Glutamatergic neuron (in vitro differentiated cells): ENCODE results near the gene ANKZF1. TPM values are rescaled to one million over a fixed set of nuclear protein-coding genes. Genes with fewer than 3 reads are reported as not detected.
A peak's percentile ranks its signal among the peaks of the same experiment; 100 is the strongest.

Experiments used
- DNase-seq: peaks from one replicate; pipeline ENCODE4 v3.0.0; 2022
- H3K27ac Mint-ChIP-seq: one replicate; pipeline ENCODE4 v1.8.0; 2020; ENCODE audit warnings: mild to moderate bottlenecking, mixed read lengths, inconsistent platforms; ENCODE audit not compliant: unreplicated experiment
- H3K27me3 Mint-ChIP-seq: one replicate; pipeline ENCODE4 v1.8.0; 2020; ENCODE audit warnings: mild to moderate bottlenecking, moderate library complexity, mixed read lengths, inconsistent platforms; ENCODE audit not compliant: unreplicated experiment
- H3K36me3 Mint-ChIP-seq: one replicate; pipeline ENCODE4 v1.8.0; 2020; ENCODE audit warnings: mild to moderate bottlenecking, mixed read lengths, inconsistent platforms; ENCODE audit not compliant: unreplicated experiment
- H3K4me1 Mint-ChIP-seq: one replicate; pipeline ENCODE4 v1.8.0; 2020; ENCODE audit warnings: mild to moderate bottlenecking, low read depth, mixed read lengths, inconsistent platforms; ENCODE audit not compliant: unreplicated experiment
- H3K4me3 Mint-ChIP-seq: one replicate; pipeline ENCODE4 v1.8.0; 2020; ENCODE audit warnings: mild to moderate bottlenecking, mixed read lengths, inconsistent platforms; ENCODE audit not compliant: unreplicated experiment
- H3K9me3 Mint-ChIP-seq: one replicate; pipeline ENCODE4 v1.8.0; 2020; ENCODE audit warnings: mild to moderate bottlenecking, moderate library complexity, mixed read lengths, inconsistent platforms; ENCODE audit not compliant: unreplicated experiment
- CTCF ChIP-seq: fragments of 200-600 bp; sonication (generic); IDR thresholded peaks from one replicate; pipeline ENCODE4 v1.5.0; 2021; ENCODE audit not compliant: partially characterized antibody, unreplicated experiment
- long read RNA-seq: library from polyadenylated mRNA; unstranded; transcript quantifications from one replicate; pipeline ENCODE4 v2.0.0, GENCODE V29; 2020; ENCODE audit not compliant: unreplicated experiment
- total RNA-seq: library from RNA; stranded (reverse); fragmentation: NEBNext Ultra II Directional; extraction: Animal tissue kit (Norgen Biotek cat#: 25700); gene quantifications from one replicate; pipeline ENCODE4 v1.2.1, GENCODE V29; 2021; ENCODE audit not compliant: unreplicated experiment

The ANKZF1 gene, protein sequence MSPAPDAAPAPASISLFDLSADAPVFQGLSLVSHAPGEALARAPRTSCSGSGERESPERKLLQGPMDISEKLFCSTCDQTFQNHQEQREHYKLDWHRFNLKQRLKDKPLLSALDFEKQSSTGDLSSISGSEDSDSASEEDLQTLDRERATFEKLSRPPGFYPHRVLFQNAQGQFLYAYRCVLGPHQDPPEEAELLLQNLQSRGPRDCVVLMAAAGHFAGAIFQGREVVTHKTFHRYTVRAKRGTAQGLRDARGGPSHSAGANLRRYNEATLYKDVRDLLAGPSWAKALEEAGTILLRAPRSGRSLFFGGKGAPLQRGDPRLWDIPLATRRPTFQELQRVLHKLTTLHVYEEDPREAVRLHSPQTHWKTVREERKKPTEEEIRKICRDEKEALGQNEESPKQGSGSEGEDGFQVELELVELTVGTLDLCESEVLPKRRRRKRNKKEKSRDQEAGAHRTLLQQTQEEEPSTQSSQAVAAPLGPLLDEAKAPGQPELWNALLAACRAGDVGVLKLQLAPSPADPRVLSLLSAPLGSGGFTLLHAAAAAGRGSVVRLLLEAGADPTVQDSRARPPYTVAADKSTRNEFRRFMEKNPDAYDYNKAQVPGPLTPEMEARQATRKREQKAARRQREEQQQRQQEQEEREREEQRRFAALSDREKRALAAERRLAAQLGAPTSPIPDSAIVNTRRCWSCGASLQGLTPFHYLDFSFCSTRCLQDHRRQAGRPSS
- 95.8 TPM for total RNA-seq
- long read RNA-seq, transcript ANKZF1-201 (14 exons, 2,579 nt) = major isoform, 6 of 20 reads
- long read RNA-seq, partial matches to known transcripts = 6 of 20 reads
- long read RNA-seq, other reads (novel, unspliced or antisense) = 6 of 20 reads

DNA sequence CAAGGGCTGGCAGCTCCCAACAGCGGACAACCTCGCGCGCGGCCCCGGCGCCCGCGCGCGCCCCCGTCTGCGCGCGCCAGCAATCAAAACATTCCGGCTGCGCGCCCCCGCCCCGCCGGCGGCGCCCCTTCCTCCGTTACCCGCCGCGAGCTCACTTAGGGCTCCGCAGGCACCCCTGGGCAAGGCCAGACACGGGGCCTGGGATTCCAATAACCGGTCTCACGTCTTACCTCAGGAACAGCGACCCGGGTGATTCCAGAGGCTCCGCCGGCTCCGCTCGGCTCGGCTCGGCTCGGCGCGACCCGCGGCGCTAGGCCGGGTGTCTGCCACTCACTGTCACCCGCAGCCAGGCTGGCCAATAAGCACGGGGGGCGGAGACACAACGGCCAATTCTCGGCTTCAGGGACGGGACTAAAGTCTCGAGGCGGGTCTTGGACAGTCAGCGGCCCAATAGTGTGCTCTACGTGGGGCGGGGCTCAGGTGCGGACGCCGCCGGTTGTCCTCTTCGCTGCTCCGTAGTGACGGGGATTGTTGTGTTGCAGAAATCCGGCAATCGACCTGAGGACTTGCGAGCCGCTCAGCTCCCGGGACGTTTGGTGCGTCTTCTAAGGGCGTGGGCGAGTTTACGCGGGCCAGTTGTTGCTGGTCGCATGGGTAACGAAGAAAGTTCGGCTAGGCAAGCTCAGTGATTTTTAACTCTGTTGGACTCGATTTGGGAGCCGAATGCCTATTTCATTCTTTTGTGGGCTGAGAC lies at the start of gene ANKZF1, which contains the start of gene ATG9A:
ANKZF1 (plus strand) TSS at position 502 of the 754 bp plus-strand sequence. CDS start 452 bp downstream, outside the sequence.
ATG9A (minus strand) TSS at position 332 of the 754 bp plus-strand sequence. CDS start 1,612 bp downstream, outside the sequence.
- Mint-ChIP-seq H3K4me3 (peak within 1 kb of the TSS; percentile 100), H3K36me3 (no peaks in the 10 kb centered on the region), H3K27me3 (peaks cover 5% of the 10 kb centered on the region), H3K9me3 (peaks cover 6% of the 10 kb centered on the region), H3K27ac (peak within 1 kb of the TSS; percentile 97), H3K4me1 (peaks cover 15% of the 10 kb centered on the region)
- no peak for TF ChIP-seq CTCF
- DNase-seq = peak; percentile 98

DNA sequence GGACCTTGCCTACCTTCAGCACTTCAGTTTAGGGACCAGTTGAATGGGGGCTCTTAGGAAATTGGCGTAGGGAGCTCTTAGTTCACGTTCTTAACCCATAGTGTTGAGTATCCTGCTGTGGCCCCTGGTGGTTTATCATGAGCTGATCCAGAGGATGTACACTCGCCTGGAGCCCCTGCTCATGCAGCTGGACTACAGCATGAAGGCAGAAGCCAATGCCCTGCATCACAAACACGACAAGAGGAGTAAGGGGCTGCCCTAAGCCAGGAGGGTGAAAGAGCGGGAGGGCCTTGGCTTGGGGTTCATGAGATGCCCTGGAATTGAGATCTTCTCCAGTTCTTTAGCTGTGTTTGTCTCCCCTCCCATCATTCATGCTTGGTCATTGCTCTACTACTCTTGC lies 48.6 kb upstream of the ANKZF1 start:
- no peaks in the 10 kb centered on the region for H3K36me3 Mint-ChIP-seq
- H3K4me3 Mint-ChIP-seq = no peak overlapping the region
- TF ChIP-seq CTCF = no peak
- H3K4me1 Mint-ChIP-seq = peaks cover 29% of the 10 kb centered on the region
- DNase-seq = no peak
- H3K9me3 Mint-ChIP-seq = peaks cover 27% of the 10 kb centered on the region
- H3K27me3 Mint-ChIP-seq = peaks cover 23% of the 10 kb centered on the region
- H3K27ac Mint-ChIP-seq = peak overlapping the region; percentile 41

GRCh38 chr2:219181531-219181930 lies 48.1 kb upstream of the ANKZF1 start:
- peak overlapping the region; percentile 42 for H3K4me3 Mint-ChIP-seq
- H3K4me1 Mint-ChIP-seq = peaks cover 29% of the 10 kb centered on the region
- no peak for TF ChIP-seq CTCF

GRCh38 chr2:219182331-219183150 lies 47.1 kb upstream of the ANKZF1 start:
- DNase-seq = no peak

More at GRCh38 chr2:219181531-219181930, 48.1 kb upstream of the ANKZF1 start:
- Mint-ChIP-seq H3K27ac (peak overlapping the region; percentile 52), H3K27me3 (peaks cover 21% of the 10 kb centered on the region), H3K36me3 (no peaks in the 10 kb centered on the region), H3K9me3 (peaks cover 27% of the 10 kb centered on the region)
- no peak for DNase-seq

More at GRCh38 chr2:219182331-219183150, 47.1 kb upstream of the ANKZF1 start:
- Mint-ChIP-seq H3K27me3 (peaks cover 20% of the 10 kb centered on the region), H3K27ac (peak overlapping the region; percentile 99), H3K9me3 (peaks cover 21% of the 10 kb centered on the region), H3K4me3 (no peak overlapping the region), H3K4me1 (peaks cover 29% of the 10 kb centered on the region), H3K36me3 (no peaks in the 10 kb centered on the region)
- no peak for TF ChIP-seq CTCF
